ENCODE measurements around the gene DNAI2.

DNAI2 gene

GRCh38 chr17:74239172-74239571 lies 34.9 kb upstream of the DNAI2 start:
- no peaks in the 10 kb centered on the region for H3K9me3 Mint-ChIP-seq
- H3K4me3 Mint-ChIP-seq, result no peak overlapping the region
- no peak for DNase-seq
- H3K27ac Mint-ChIP-seq, result no peak overlapping the region
- no peaks in the 10 kb centered on the region for H3K4me1 Mint-ChIP-seq (ENCODE audit: low read depth)
- H3K27me3 Mint-ChIP-seq, result no peaks in the 10 kb centered on the region
- peaks cover 4% of the 10 kb centered on the region for H3K36me3 Mint-ChIP-seq (ENCODE audit: low read depth)

- DNase-seq, result no peak
- Mint-ChIP-seq H3K4me1 (ENCODE audit: low read depth) (no peaks in the 10 kb centered on the region), H3K9me3 (no peaks in the 10 kb centered on the region), H3K36me3 (ENCODE audit: low read depth) (peaks cover 4% of the 10 kb centered on the region), H3K27ac (no peak overlapping the region), H3K4me3 (no peak overlapping the region), H3K27me3 (no peaks in the 10 kb centered on the region)
Measured at GRCh38 chr17:74240618-74241205, 33.3 kb upstream of the DNAI2 start.

- Mint-ChIP-seq H3K27ac (no peak overlapping the region), H3K4me3 (no peak overlapping the region), H3K9me3 (no peaks in the 10 kb centered on the region), H3K36me3 (ENCODE audit: low read depth) (peaks cover 4% of the 10 kb centered on the region), H3K4me1 (ENCODE audit: low read depth) (no peaks in the 10 kb centered on the region), H3K27me3 (no peaks in the 10 kb centered on the region)
- DNase-seq, result no peak
Measured at GRCh38 chr17:74241431-74241830, 32.6 kb upstream of the DNAI2 start.

- Mint-ChIP-seq H3K4me1 (ENCODE audit: low read depth) (no peaks in the 10 kb centered on the region), H3K4me3 (no peak overlapping the region), H3K27ac (no peak overlapping the region), H3K27me3 (no peaks in the 10 kb centered on the region), H3K36me3 (ENCODE audit: low read depth) (peaks cover 4% of the 10 kb centered on the region), H3K9me3 (no peaks in the 10 kb centered on the region)
- no peak for DNase-seq
Measured at GRCh38 chr17:74241847-74242246, 32.2 kb upstream of the DNAI2 start.

- H3K9me3 Mint-ChIP-seq, result no peaks in the 10 kb centered on the region
- no peak overlapping the region for H3K4me3 Mint-ChIP-seq
- no peaks in the 10 kb centered on the region for H3K4me1 Mint-ChIP-seq (ENCODE audit: low read depth)
- no peaks in the 10 kb centered on the region for H3K27me3 Mint-ChIP-seq
- peaks cover 4% of the 10 kb centered on the region for H3K36me3 Mint-ChIP-seq (ENCODE audit: low read depth)
- no peak for DNase-seq
- H3K27ac Mint-ChIP-seq, result no peak overlapping the region
Measured at GRCh38 chr17:74243013-74243755, 30.9 kb upstream of the DNAI2 start.

- no peaks in the 10 kb centered on the region for H3K27me3 Mint-ChIP-seq
- H3K4me1 Mint-ChIP-seq (ENCODE audit: low read depth), result no peaks in the 10 kb centered on the region
- H3K27ac Mint-ChIP-seq, result no peak overlapping the region
- no peak for DNase-seq
- H3K36me3 Mint-ChIP-seq (ENCODE audit: low read depth), result peaks cover 4% of the 10 kb centered on the region
- no peak overlapping the region for H3K4me3 Mint-ChIP-seq
- H3K9me3 Mint-ChIP-seq, result no peaks in the 10 kb centered on the region
Measured at GRCh38 chr17:74244128-74244527, 29.9 kb upstream of the DNAI2 start.

- H3K27ac Mint-ChIP-seq, result no peak overlapping the region
- H3K27me3 Mint-ChIP-seq, result no peaks in the 10 kb centered on the region
- H3K4me1 Mint-ChIP-seq (ENCODE audit: low read depth), result no peaks in the 10 kb centered on the region
- peaks cover 3% of the 10 kb centered on the region for H3K36me3 Mint-ChIP-seq (ENCODE audit: low read depth)
- no peaks in the 10 kb centered on the region for H3K9me3 Mint-ChIP-seq
- DNase-seq, result no peak
- H3K4me3 Mint-ChIP-seq, result no peak overlapping the region
Measured at GRCh38 chr17:74244548-74244947, 29.5 kb upstream of the DNAI2 start.

GRCh38 chr17:74245145-74245831 lies 28.7 kb upstream of the DNAI2 start:
- Mint-ChIP-seq H3K27ac (peak overlapping the region; percentile 47), H3K36me3 (ENCODE audit: low read depth) (no peaks in the 10 kb centered on the region), H3K4me3 (no peak overlapping the region)

GRCh38 chr17:74245871-74246270 lies 28.2 kb upstream of the DNAI2 start:
- Mint-ChIP-seq H3K4me1 (ENCODE audit: low read depth) (no peaks in the 10 kb centered on the region), H3K36me3 (ENCODE audit: low read depth) (no peaks in the 10 kb centered on the region), H3K9me3 (no peaks in the 10 kb centered on the region), H3K4me3 (no peak overlapping the region), H3K27me3 (no peaks in the 10 kb centered on the region), H3K27ac (no peak overlapping the region)
- no peak for DNase-seq

More at GRCh38 chr17:74245145-74245831, 28.7 kb upstream of the DNAI2 start:
- no peaks in the 10 kb centered on the region for H3K4me1 Mint-ChIP-seq (ENCODE audit: low read depth)
- DNase-seq, result no peak
- H3K27me3 Mint-ChIP-seq, result no peaks in the 10 kb centered on the region
- H3K9me3 Mint-ChIP-seq, result no peaks in the 10 kb centered on the region

- H3K36me3 Mint-ChIP-seq (ENCODE audit: low read depth), result peaks cover 4% of the 10 kb centered on the region
- no peak overlapping the region for H3K4me3 Mint-ChIP-seq
- no peaks in the 10 kb centered on the region for H3K4me1 Mint-ChIP-seq (ENCODE audit: low read depth)
- H3K27me3 Mint-ChIP-seq, result no peaks in the 10 kb centered on the region
- H3K27ac Mint-ChIP-seq, result no peak overlapping the region
- H3K9me3 Mint-ChIP-seq, result no peaks in the 10 kb centered on the region
- DNase-seq, result no peak
Measured at GRCh38 chr17:74249590-74250270, 24.3 kb upstream of the DNAI2 start.

GRCh38 chr17:74250324-74250995 lies 23.6 kb upstream of the DNAI2 start:
- Mint-ChIP-seq H3K27ac (no peak overlapping the region), H3K4me3 (no peak overlapping the region), H3K36me3 (ENCODE audit: low read depth) (peaks cover 4% of the 10 kb centered on the region), H3K9me3 (no peaks in the 10 kb centered on the region), H3K27me3 (no peaks in the 10 kb centered on the region), H3K4me1 (ENCODE audit: low read depth) (no peaks in the 10 kb centered on the region)
- no peak for DNase-seq

GRCh38 chr17:74251051-74251450 lies 23.0 kb upstream of the DNAI2 start:
- Mint-ChIP-seq H3K27me3 (no peaks in the 10 kb centered on the region), H3K4me3 (no peak overlapping the region), H3K9me3 (no peaks in the 10 kb centered on the region), H3K4me1 (ENCODE audit: low read depth) (no peaks in the 10 kb centered on the region), H3K36me3 (ENCODE audit: low read depth) (peaks cover 4% of the 10 kb centered on the region), H3K27ac (no peak overlapping the region)
- DNase-seq, result no peak

GRCh38 chr17:74251569-74251968 lies 22.5 kb upstream of the DNAI2 start:
- Mint-ChIP-seq H3K4me1 (ENCODE audit: low read depth) (no peaks in the 10 kb centered on the region), H3K4me3 (no peak overlapping the region), H3K36me3 (ENCODE audit: low read depth) (peaks cover 4% of the 10 kb centered on the region), H3K27ac (no peak overlapping the region), H3K9me3 (no peaks in the 10 kb centered on the region), H3K27me3 (no peaks in the 10 kb centered on the region)
- DNase-seq, result no peak

GRCh38 chr17:74252211-74252610 lies 21.8 kb upstream of the DNAI2 start:
- H3K4me3 Mint-ChIP-seq, result no peak overlapping the region

More at GRCh38 chr17:74252211-74252610, 21.8 kb upstream of the DNAI2 start:
- no peak overlapping the region for H3K27ac Mint-ChIP-seq
- no peaks in the 10 kb centered on the region for H3K9me3 Mint-ChIP-seq
- no peaks in the 10 kb centered on the region for H3K4me1 Mint-ChIP-seq (ENCODE audit: low read depth)
- no peak for DNase-seq
- H3K27me3 Mint-ChIP-seq, result no peaks in the 10 kb centered on the region
- H3K36me3 Mint-ChIP-seq (ENCODE audit: low read depth), result peaks cover 4% of the 10 kb centered on the region
